SU-DHL-6 (cell line): ENCODE results near the gene DTX2.
"Not testable (repeated sequence)": the region's sequence is repeated elsewhere in the genome, so short reads cannot be mapped to it uniquely, and the experiment has no call there.

ENCODE experiments used
- H2AFZ ChIP-seq: fragments of 200-600 bp; sonication (generic); 2 replicates; pipeline ENCODE4 v1.6.1; 2014; ENCODE audit warnings: low read depth, mild to moderate bottlenecking, moderate library complexity, mixed read lengths, antibody characterized with exemption, low read length; ENCODE audit not compliant: severe bottlenecking
- H3F3A ChIP-seq: fragments of 200-600 bp; shearing (Covaris generic); 2 replicates; pipeline ENCODE4 v1.6.0; 2016; ENCODE audit warnings: antibody characterized with exemption, mild to moderate bottlenecking; ENCODE audit not compliant: insufficient read depth
- H3K27ac ChIP-seq: fragments of 200-600 bp; sonication (generic); 2 replicates; pipeline ENCODE4 v1.5.1; 2016; ENCODE audit warnings: low read depth, mild to moderate bottlenecking, low read length, moderate library complexity, mixed read lengths
- H3K27me3 ChIP-seq: fragments of 200-600 bp; sonication (generic), shearing (Covaris generic); 2 replicates; pipeline ENCODE4 v1.6.0; 2014; ENCODE audit warnings: mild to moderate bottlenecking, low read length
- H3K36me3 ChIP-seq: fragments of 200-600 bp; sonication (generic); 2 replicates; pipeline ENCODE4 v1.6.1; 2014; ENCODE audit warnings: mild to moderate bottlenecking, low read length, mixed read lengths
- H3K4me2 ChIP-seq: fragments of 300-600, 200-600 bp; shearing (Covaris generic), sonication (generic); 2 replicates; pipeline ENCODE4 v1.6.0; 2014; ENCODE audit warnings: low read length, low read depth, mild to moderate bottlenecking; ENCODE audit not compliant: poor library complexity, severe bottlenecking
- H3K4me3 ChIP-seq: fragments of 200-600 bp; sonication (generic); 2 replicates; pipeline ENCODE4 v1.5.1; 2014; ENCODE audit warnings: antibody characterized with exemption, low read length, mild to moderate bottlenecking, mixed read lengths; ENCODE audit not compliant: insufficient read depth, poor library complexity, severe bottlenecking
- H3K79me2 ChIP-seq: fragments of 200-600 bp; sonication (generic); 2 replicates; pipeline ENCODE4 v1.6.1; 2014; ENCODE audit warnings: mild to moderate bottlenecking, low read length, moderate library complexity; ENCODE audit not compliant: insufficient read depth
- H3K9ac ChIP-seq: fragments of 200-600 bp; sonication (generic); 2 replicates; pipeline ENCODE4 v1.7.0; 2014; ENCODE audit warnings: mild to moderate bottlenecking, low read length
- H3K9me2 ChIP-seq: fragments of 200-600 bp; sonication (generic); replicated peaks from 2 replicates; pipeline ENCODE4 v1.6.1; 2014; ENCODE audit warnings: low read length; ENCODE audit not compliant: insufficient read depth
- H3K9me3 ChIP-seq: fragments of 200-600 bp; sonication (generic); 2 replicates; pipeline ENCODE4 v1.6.1; 2014; ENCODE audit warnings: low read length, mixed read lengths; ENCODE audit not compliant: insufficient read depth
- H4K20me1 ChIP-seq: fragments of 200-600 bp; sonication (generic); 2 replicates; pipeline ENCODE4 v1.6.1; 2014; ENCODE audit warnings: low read depth, mild to moderate bottlenecking, antibody characterized with exemption, low read length, moderate library complexity, mixed read lengths
- TF ChIP-seq, protein P1 (sequence below): fragments of 200-600 bp; sonication (generic); IDR thresholded peaks from one replicate; pipeline ENCODE4 v1.5.1; 2017; ENCODE audit warnings: antibody characterized with exemption, mild to moderate bottlenecking, low read length, moderate library complexity; ENCODE audit not compliant: insufficient read depth, poor library complexity, severe bottlenecking

The DTX2 gene

GRCh38 chr7:76437873-76438272, 23.6 kb upstream of the DTX2 start:
- not testable (repeated sequence) for H3K4me2 ChIP-seq, H2AFZ ChIP-seq, H3K36me3 ChIP-seq, H3K27me3 ChIP-seq, H3F3A ChIP-seq, H3K4me3 ChIP-seq, H4K20me1 ChIP-seq, H3K27ac ChIP-seq, H3K9me2 ChIP-seq, H3K9me3 ChIP-seq, H3K9ac ChIP-seq, H3K79me2 ChIP-seq
- TF ChIP-seq, protein P1, sequence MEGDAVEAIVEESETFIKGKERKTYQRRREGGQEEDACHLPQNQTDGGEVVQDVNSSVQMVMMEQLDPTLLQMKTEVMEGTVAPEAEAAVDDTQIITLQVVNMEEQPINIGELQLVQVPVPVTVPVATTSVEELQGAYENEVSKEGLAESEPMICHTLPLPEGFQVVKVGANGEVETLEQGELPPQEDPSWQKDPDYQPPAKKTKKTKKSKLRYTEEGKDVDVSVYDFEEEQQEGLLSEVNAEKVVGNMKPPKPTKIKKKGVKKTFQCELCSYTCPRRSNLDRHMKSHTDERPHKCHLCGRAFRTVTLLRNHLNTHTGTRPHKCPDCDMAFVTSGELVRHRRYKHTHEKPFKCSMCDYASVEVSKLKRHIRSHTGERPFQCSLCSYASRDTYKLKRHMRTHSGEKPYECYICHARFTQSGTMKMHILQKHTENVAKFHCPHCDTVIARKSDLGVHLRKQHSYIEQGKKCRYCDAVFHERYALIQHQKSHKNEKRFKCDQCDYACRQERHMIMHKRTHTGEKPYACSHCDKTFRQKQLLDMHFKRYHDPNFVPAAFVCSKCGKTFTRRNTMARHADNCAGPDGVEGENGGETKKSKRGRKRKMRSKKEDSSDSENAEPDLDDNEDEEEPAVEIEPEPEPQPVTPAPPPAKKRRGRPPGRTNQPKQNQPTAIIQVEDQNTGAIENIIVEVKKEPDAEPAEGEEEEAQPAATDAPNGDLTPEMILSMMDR = peak; percentile 33

DNA sequence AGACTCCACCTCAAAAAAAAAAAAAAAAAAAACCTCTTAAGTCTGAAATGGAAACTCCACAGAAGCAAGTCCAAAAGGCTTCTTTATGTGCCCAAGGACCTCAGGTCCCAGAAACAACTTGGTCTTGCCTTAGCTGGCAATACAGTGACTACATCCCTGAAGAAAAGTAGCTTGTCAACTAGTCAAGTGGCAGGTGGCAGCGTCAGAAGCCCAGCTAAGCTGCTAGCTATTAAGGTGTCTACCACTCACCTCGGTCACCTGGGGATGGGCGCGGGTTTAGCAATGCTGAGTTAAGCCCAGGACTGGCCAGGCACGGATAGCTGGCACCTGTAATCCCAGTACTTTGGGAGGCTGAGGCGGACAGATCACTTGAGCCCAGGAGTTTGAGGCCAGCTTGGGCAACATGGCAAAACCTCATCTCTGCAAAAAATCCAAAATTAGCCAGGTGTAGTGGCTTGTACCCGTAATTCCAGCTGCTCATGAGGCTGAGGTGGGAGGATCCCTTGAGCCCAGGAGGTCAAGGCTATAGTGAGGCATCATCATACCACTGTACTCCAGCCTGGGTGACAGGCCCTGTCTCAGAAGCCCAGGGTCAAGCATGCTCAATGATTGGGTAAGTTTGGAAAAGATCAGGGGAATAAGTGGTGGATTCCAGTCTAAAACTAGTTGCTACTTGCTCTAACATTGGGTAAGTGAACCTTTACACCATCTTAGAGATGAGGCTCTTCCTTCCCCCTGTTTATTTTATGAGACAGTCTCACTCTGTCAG, 22.2 kb upstream of the DTX2 start:
- H3K79me2 ChIP-seq, H2AFZ ChIP-seq, H3K36me3 ChIP-seq, H3K27ac ChIP-seq, H3K9me2 ChIP-seq, H3K27me3 ChIP-seq, H3K9ac ChIP-seq, H3K4me3 ChIP-seq, H3F3A ChIP-seq, H4K20me1 ChIP-seq, H3K9me3 ChIP-seq, H3K4me2 ChIP-seq: not testable (repeated sequence)

- H3K79me2 ChIP-seq, H4K20me1 ChIP-seq, H3K4me3 ChIP-seq, H2AFZ ChIP-seq, H3K9me2 ChIP-seq, H3K4me2 ChIP-seq, H3K27me3 ChIP-seq, H3F3A ChIP-seq, H3K9me3 ChIP-seq, H3K9ac ChIP-seq, H3K27ac ChIP-seq, H3K36me3 ChIP-seq: not testable (repeated sequence)
Observed at GRCh38 chr7:76440404-76440803, 21.1 kb upstream of the DTX2 start.

DNA sequence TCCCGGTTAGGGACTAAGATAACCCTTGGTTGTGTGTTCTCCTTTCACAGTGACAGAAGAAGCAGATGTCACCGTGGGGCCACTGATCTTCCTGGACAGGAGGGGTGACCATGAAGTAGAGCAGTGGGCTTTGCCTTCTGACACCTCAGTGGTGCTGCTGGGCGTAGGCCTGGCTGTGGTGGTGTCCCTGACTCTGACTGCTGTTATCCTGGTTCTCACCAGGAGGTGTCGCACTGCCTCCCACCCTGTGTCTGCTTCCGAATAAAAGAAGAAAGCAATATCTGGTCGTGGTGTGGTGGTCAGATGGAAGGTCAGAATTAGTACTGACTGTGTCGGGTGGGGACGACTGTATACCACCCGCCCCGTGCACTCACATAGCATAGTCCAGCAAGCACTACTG, 19.7 kb upstream of the DTX2 start:
- H3K4me2 ChIP-seq, H3K9ac ChIP-seq, H3K79me2 ChIP-seq, H3K36me3 ChIP-seq, H3K9me3 ChIP-seq, H3K4me3 ChIP-seq, H3F3A ChIP-seq, H3K27ac ChIP-seq, H4K20me1 ChIP-seq, H3K9me2 ChIP-seq, H3K27me3 ChIP-seq, H2AFZ ChIP-seq: not testable (repeated sequence)

DNA sequence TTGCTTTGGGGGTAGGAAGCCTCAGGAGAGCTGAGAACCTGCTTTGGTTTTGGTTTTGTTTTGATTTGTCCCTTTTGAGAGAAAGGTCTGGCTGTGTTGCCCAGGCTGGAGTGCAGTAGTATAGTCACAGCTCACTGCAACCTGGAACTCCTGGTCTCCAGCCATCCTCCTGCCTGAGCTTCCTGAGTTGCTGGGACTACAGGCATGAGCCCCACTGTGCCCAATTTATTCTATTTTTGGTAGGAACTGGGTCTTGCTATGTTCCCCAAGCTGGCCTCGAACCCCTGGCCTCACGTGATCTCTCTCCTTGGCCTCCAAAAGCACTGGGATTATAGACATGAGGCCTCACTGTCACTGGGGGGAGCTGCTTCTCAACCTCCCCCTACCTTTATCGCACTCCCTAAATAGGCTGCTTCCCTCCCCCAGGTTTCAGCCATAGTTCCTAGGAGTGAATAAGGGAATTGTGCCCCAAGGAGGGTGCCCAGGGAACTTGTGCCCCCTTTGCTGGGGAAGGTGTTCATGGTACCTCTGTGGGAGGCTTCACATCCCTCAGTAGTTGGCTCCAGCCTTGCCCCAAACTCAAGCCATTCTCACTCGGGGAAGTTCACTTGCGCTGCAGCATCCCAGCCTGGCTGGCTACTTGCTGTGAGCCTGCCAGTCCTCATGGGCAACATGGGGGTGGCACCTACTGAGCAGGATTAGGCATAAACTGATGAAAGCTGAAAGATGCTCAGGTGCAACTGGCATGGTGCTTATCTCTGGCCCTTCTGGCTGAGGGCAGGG, 18.7 kb upstream of the DTX2 start:
- H4K20me1 ChIP-seq, H3K27me3 ChIP-seq, H3K36me3 ChIP-seq, H2AFZ ChIP-seq, H3K9ac ChIP-seq, H3K4me3 ChIP-seq, H3K79me2 ChIP-seq, H3K9me3 ChIP-seq, H3K27ac ChIP-seq, H3K4me2 ChIP-seq, H3K9me2 ChIP-seq, H3F3A ChIP-seq: not testable (repeated sequence)

DNA sequence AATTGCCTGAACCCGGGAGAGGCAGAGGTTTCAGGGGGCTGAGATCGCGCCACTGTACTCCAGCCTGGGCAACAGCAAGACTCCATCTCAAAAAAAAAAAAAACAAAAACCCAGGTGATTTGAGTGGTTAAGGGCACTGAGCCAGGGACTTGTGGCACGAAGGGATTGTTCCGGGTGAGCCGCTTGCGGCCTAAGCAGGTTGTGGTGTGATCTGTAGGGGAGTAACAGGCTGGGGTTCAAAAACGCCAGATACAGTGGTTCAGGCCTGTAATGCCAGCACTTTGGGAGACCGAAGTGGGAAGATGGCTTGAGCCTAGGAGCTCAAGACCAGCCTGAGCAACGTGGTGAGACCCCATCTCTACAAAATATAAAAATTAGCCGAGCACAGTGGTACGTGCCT, 17.7 kb upstream of the DTX2 start:
- H2AFZ ChIP-seq, H3K9me2 ChIP-seq, H3K79me2 ChIP-seq, H3F3A ChIP-seq, H3K27ac ChIP-seq, H3K9ac ChIP-seq, H3K4me3 ChIP-seq, H3K4me2 ChIP-seq, H3K9me3 ChIP-seq, H3K27me3 ChIP-seq, H3K36me3 ChIP-seq, H4K20me1 ChIP-seq: not testable (repeated sequence)

DNA sequence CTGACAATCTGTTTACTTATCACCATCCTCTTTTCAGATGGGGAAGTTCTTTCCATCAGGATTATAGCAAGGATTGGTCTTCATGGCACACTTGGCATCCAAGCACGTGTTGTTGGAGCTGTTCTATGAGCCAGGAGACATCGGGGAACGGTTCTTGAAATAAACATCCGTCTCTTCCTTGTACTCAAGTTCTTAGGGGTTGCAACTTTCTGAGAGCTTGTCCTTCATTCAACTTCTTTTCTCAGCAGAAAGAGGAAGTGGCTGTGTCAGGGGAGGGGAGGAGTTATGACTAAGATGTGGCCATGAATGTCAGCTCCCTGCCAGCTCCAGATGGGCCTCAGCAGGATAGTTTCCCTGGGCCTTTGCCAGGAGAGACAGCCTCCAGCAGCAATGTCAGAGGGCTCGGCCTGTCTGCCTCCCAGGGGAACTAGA, 15.9 kb upstream of the DTX2 start:
- H2AFZ ChIP-seq, H3K4me3 ChIP-seq: not testable (repeated sequence)

More for the DNA sequence above, 15.9 kb upstream of the DTX2 start:
- H3F3A ChIP-seq, H3K27me3 ChIP-seq, H3K79me2 ChIP-seq, H4K20me1 ChIP-seq, H3K36me3 ChIP-seq, H3K9me2 ChIP-seq, H3K9me3 ChIP-seq: not testable (repeated sequence)
- Histone ChIP-seq H3K27ac (peak overlapping the region; percentile 62), H3K4me2 (peak overlapping the region; percentile 44), H3K9ac (peak overlapping the region; percentile 35; the same call in 1 of the 2 replicates)
